Measurements from ENCODE around the gene ADAP1.

- TF ChIP-seq EZH2 (IDR thresholded peaks at IDR 0.05; ENCODE audit: borderline replicate concordance, low read depth, low read length, severe bottlenecking) (no peak), CTCF (IDR thresholded peaks at IDR 0.05; ENCODE audit: borderline replicate concordance, extremely low read depth, low read length, poor library complexity, severe bottlenecking) (no peak)
Observed at GRCh38 chr7:935164-935873, 19.2 kb downstream of the ADAP1 start.

All from DND-41 (cell line).